Fibroblast of skin of right biceps (primary cell): ENCODE data around the gene CTBP1.

ENCODE experiments used
- DNase-seq: peaks from one replicate; pipeline ENCODE4 v3.0.0-alpha.2; 2013

Gene CTBP1

GRCh38 chr4:1221155-1221870 lies 27.6 kb downstream of the CTBP1 start:
- DNase-seq = no peak

- DNase-seq = no peak
Observed at GRCh38 chr4:1220566-1220965, 28.4 kb downstream of the CTBP1 start.

GRCh38 chr4:1219566-1219950 lies 29.4 kb downstream of the CTBP1 start:
- no peak for DNase-seq

- DNase-seq = no peak
Observed at GRCh38 chr4:1218634-1219565, 30.0 kb downstream of the CTBP1 start.

GRCh38 chr4:1217366-1217765 lies 31.6 kb downstream of the CTBP1 start:
- no peak for DNase-seq

- DNase-seq = no peak
Observed at GRCh38 chr4:1216869-1217294, 32.0 kb downstream of the CTBP1 start.

GRCh38 chr4:1216076-1216614 lies 32.8 kb downstream of the CTBP1 start:
- no peak for DNase-seq

GRCh38 chr4:1215141-1216075 lies 33.5 kb downstream of the CTBP1 start:
- no peak for DNase-seq

- no peak for DNase-seq
Observed at GRCh38 chr4:1214101-1215095, 34.5 kb downstream of the CTBP1 start.

- DNase-seq = no peak
Observed at GRCh38 chr4:1213336-1213995, 35.5 kb downstream of the CTBP1 start.

- DNase-seq = no peak
Observed at GRCh38 chr4:1212546-1213335, 36.2 kb downstream of the CTBP1 start.

- DNase-seq = no peak
Observed at GRCh38 chr4:1211891-1212545, 36.9 kb downstream of the CTBP1 start.

- DNase-seq = no peak
Observed at GRCh38 chr4:1211371-1211770, 37.6 kb downstream of the CTBP1 start.

GRCh38 chr4:1210971-1211370 lies 38.0 kb downstream of the CTBP1 start:
- DNase-seq = no peak

- DNase-seq = no peak
Observed at GRCh38 chr4:1210241-1210841, 38.6 kb downstream of the CTBP1 start.

GRCh38 chr4:1209821-1210220 lies 39.1 kb downstream of the CTBP1 start:
- DNase-seq = peak; percentile 45

- no peak for DNase-seq
Observed at GRCh38 chr4:1208970-1209704, 39.8 kb downstream of the CTBP1 start.

GRCh38 chr4:1208266-1208961 lies 40.5 kb downstream of the CTBP1 start:
- DNase-seq = no peak
